ENCODE measurements around the gene PLXNB2.
A peak's percentile ranks its signal among the peaks of the same experiment; 100 is the strongest.

PLXNB2 gene

DNA sequence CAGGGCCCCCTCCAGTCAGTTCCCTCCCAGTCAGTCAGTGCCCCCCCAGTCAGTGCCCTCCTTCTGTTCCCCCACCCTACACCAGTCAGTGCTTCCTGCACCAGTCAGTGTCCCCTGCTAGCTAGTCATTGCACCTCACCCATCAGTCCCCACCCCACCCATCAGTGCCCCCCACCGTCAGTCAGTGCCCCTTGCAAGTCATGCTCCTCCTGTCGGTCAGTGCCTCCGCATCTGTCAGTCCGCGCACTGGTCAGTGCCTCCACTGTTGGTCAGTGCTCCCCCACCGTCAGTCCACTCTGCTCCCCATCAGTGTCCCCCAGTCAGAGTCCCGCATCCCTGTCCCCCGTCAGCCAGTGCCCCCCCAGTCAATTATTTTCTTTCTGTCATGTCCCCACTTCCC is 39.0 kb upstream of the PLXNB2 start:
- DNase-seq = no peak
- H3K27me3 ChIP-seq (replicated peaks) = no peaks in the 10 kb centered on the region
- H3K27ac ChIP-seq = no peak overlapping the region
- H3K36me3 ChIP-seq (replicated peaks) = no peaks in the 10 kb centered on the region
- no peak overlapping the region for H3K4me3 ChIP-seq (ENCODE audit: low read depth, low read length)
- TF ChIP-seq, protein P1, sequence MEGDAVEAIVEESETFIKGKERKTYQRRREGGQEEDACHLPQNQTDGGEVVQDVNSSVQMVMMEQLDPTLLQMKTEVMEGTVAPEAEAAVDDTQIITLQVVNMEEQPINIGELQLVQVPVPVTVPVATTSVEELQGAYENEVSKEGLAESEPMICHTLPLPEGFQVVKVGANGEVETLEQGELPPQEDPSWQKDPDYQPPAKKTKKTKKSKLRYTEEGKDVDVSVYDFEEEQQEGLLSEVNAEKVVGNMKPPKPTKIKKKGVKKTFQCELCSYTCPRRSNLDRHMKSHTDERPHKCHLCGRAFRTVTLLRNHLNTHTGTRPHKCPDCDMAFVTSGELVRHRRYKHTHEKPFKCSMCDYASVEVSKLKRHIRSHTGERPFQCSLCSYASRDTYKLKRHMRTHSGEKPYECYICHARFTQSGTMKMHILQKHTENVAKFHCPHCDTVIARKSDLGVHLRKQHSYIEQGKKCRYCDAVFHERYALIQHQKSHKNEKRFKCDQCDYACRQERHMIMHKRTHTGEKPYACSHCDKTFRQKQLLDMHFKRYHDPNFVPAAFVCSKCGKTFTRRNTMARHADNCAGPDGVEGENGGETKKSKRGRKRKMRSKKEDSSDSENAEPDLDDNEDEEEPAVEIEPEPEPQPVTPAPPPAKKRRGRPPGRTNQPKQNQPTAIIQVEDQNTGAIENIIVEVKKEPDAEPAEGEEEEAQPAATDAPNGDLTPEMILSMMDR (IDR thresholded peaks at IDR 0.05; ENCODE audit: low read depth, low read length, missing control alignments) = no peak
- in situ Hi-C loops (cut with HindIII; ENCODE audit: low pct_ligation_motif_present, low sequenced_read_pairs) = no loop called here

DNA sequence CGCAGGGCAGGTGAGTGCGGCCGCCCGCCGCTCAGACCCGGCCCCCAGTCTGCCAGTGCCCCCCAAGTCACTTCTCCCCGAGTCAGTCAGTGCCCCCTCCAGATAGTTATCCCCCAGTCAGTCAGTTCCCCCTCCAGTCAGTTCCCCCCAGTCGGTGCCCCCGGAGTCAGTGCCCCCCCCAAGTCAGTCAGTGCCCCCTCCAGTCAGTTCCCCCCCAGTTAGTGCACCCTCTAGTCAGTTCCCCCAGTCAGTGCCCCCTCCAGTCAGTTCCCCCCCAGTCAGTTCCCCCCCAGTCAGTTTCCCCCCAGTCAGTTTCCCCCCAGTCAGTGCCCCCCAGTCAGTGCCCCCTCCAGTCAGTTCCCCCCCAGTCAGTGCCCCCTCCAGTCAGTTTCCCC is 36.1 kb upstream of the PLXNB2 start:
- Histone ChIP-seq H3K27me3 (replicated peaks) (no peaks in the 10 kb centered on the region), H3K36me3 (replicated peaks) (no peaks in the 10 kb centered on the region), H3K27ac (peak overlapping the region; percentile 71), H3K4me3 (ENCODE audit: low read depth, low read length) (peak overlapping the region; percentile 70)
- DNase-seq = no peak
- TF ChIP-seq, protein P1 (IDR thresholded peaks at IDR 0.05; ENCODE audit: low read depth, low read length, missing control alignments) = no peak
- in situ Hi-C loops (cut with HindIII; ENCODE audit: low pct_ligation_motif_present, low sequenced_read_pairs) = no loop called here

GRCh38 chr22:50342651-50343540 is 35.5 kb upstream of the PLXNB2 start, which contains the start of gene PPP6R2:
Gene PPP6R2, plus strand, starts transcription at chr22:50343327. Its CDS starts 50,582 bp downstream, at chr22:50393909.
- DNase-seq = peak; percentile 47

DNA sequence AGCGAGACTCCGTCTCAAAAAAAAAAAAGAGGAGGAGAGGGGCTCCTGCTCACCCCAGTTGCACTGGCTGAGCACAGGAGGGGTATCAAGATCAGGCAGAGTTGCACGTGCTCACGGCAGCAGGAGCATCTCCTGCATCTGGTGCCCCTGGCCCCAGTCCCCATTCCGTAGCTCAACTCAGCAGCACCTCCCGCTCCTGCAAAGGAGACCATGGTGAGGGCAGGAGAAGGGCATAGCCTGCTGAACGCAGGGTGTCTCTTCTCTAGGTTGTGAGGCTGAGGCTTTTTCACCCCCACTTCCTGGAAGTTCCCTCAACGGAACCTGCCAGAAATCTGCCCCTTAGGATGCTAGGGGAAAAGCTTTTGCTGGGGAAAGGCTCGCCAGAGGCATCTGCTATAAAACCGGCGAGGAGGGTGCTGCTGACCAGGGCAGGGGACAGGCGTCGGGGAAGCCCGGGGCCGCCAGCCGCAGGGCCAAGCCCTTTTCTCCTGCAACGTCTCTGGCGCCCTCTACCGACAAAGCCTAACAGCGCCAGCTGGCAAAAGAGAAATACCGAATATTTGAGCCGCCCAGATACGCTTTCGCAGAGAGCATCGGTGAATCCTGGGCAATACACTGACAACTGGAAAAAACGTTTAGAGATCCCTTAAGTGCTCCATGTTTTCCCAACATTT is 34.7 kb upstream of the PLXNB2 start:
- TF ChIP-seq, protein P1 (IDR thresholded peaks at IDR 0.05; ENCODE audit: low read depth, low read length, missing control alignments) = peak; percentile 98
- DNase-seq = peak; percentile 79
- in situ Hi-C loops (cut with HindIII; ENCODE audit: low pct_ligation_motif_present, low sequenced_read_pairs) = no loop called here
- H3K36me3 ChIP-seq (replicated peaks) = no peaks in the 10 kb centered on the region
- H3K4me3 ChIP-seq (ENCODE audit: low read depth, low read length) = peak overlapping the region; percentile 65
- no peaks in the 10 kb centered on the region for H3K27me3 ChIP-seq (replicated peaks)
- peak overlapping the region; percentile 71 for H3K27ac ChIP-seq

More at GRCh38 chr22:50342651-50343540, 35.5 kb upstream of the PLXNB2 start, which contains the start of gene PPP6R2:
- in situ Hi-C loops (cut with HindIII; ENCODE audit: low pct_ligation_motif_present, low sequenced_read_pairs) = no loop called here
- TF ChIP-seq, protein P1 (IDR thresholded peaks at IDR 0.05; ENCODE audit: low read depth, low read length, missing control alignments) = no peak
- no peaks in the 10 kb centered on the region for H3K27me3 ChIP-seq (replicated peaks)
- peak within 1 kb of the TSS; percentile 70 for H3K4me3 ChIP-seq (ENCODE audit: low read depth, low read length)
- H3K36me3 ChIP-seq (replicated peaks) = no peaks in the 10 kb centered on the region
- H3K27ac ChIP-seq = peak within 1 kb of the TSS; percentile 71

- H3K27ac ChIP-seq = no peak overlapping the region
- DNase-seq = no peak
- TF ChIP-seq, protein P1 (IDR thresholded peaks at IDR 0.05; ENCODE audit: low read depth, low read length, missing control alignments) = no peak
- in situ Hi-C loops (cut with HindIII; ENCODE audit: low pct_ligation_motif_present, low sequenced_read_pairs) = no loop called here
- H3K27me3 ChIP-seq (replicated peaks) = no peaks in the 10 kb centered on the region
- H3K4me3 ChIP-seq (ENCODE audit: low read depth, low read length) = no peak overlapping the region
- H3K36me3 ChIP-seq (replicated peaks) = no peaks in the 10 kb centered on the region
Observed at GRCh38 chr22:50339945-50340879, 32.8 kb upstream of the PLXNB2 start.
